Esophagus squamous epithelium (tissue), 4 donors: ENCODE measurements around the gene EFNB1.

ENCODE experiments used
- POLR2A ChIP-seq, 4 donors: fragments of 450-650 bp; IDR thresholded peaks; one replicate each; pipeline ENCODE4 v1.6.1; 2017; ENCODE audit warnings: antibody characterized with exemption in 4 of 4, mild to moderate bottlenecking in 4 of 4, moderate library complexity in 3 of 4
- TF ChIP-seq, protein P1 (sequence below), 6 experiments: fragments of 450-650 bp in 4 of 6; fragments of 200-600 bp in 2 of 6; sonication (generic) in 2 of 6; IDR thresholded peaks; one replicate each; pipeline ENCODE4 v1.5.1; 2016 to 2019; ENCODE audit warnings: antibody characterized with exemption in 6 of 6, mild to moderate bottlenecking in 4 of 6, moderate library complexity in 4 of 6

DNA sequence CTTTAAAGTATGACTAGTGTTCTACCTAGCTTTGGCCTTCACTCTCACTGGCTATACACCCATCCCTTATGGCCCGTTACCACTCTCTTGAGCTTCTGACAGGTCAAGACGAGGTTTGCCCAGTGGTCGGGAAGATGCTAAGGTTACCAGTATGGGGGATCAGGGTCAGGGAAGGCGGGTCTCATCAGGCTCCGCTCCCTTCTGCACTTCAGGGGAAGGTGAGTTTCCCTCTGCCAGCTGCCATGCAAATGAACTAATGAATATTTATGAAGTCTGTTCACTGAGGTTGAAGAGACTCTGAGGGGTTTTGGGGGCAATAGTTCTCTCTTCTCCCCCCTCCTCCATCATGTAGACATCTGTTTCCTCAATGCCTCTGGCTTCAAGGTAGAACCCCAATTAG is 6.6 kb downstream of the EFNB1 start:
- TF ChIP-seq, protein P1, sequence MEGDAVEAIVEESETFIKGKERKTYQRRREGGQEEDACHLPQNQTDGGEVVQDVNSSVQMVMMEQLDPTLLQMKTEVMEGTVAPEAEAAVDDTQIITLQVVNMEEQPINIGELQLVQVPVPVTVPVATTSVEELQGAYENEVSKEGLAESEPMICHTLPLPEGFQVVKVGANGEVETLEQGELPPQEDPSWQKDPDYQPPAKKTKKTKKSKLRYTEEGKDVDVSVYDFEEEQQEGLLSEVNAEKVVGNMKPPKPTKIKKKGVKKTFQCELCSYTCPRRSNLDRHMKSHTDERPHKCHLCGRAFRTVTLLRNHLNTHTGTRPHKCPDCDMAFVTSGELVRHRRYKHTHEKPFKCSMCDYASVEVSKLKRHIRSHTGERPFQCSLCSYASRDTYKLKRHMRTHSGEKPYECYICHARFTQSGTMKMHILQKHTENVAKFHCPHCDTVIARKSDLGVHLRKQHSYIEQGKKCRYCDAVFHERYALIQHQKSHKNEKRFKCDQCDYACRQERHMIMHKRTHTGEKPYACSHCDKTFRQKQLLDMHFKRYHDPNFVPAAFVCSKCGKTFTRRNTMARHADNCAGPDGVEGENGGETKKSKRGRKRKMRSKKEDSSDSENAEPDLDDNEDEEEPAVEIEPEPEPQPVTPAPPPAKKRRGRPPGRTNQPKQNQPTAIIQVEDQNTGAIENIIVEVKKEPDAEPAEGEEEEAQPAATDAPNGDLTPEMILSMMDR (IDR thresholded peaks at IDR 0.05): no peak
- TF ChIP-seq POLR2A (IDR thresholded peaks at IDR 0.05): no peak
